Neural progenitor cell (in vitro differentiated cells): ENCODE measurements around the gene EDEM1.

ENCODE experiments used
- EZH2 ChIP-seq: fragments of 200-600 bp; sonication (generic); IDR thresholded peaks from 2 replicates; pipeline ENCODE4 v1.6.1; 2017; ENCODE audit warnings: antibody characterized with exemption, mild to moderate bottlenecking, moderate library complexity
- TF ChIP-seq, protein P1 (sequence below): fragments of 200-600 bp; sonication (generic); IDR thresholded peaks from 2 replicates; pipeline ENCODE4 v1.5.1; 2017; ENCODE audit warnings: antibody characterized with exemption, mild to moderate bottlenecking

GRCh38 chr3:5144316-5144994, 43.1 kb upstream of the EDEM1 start:
- TF ChIP-seq, protein P1, sequence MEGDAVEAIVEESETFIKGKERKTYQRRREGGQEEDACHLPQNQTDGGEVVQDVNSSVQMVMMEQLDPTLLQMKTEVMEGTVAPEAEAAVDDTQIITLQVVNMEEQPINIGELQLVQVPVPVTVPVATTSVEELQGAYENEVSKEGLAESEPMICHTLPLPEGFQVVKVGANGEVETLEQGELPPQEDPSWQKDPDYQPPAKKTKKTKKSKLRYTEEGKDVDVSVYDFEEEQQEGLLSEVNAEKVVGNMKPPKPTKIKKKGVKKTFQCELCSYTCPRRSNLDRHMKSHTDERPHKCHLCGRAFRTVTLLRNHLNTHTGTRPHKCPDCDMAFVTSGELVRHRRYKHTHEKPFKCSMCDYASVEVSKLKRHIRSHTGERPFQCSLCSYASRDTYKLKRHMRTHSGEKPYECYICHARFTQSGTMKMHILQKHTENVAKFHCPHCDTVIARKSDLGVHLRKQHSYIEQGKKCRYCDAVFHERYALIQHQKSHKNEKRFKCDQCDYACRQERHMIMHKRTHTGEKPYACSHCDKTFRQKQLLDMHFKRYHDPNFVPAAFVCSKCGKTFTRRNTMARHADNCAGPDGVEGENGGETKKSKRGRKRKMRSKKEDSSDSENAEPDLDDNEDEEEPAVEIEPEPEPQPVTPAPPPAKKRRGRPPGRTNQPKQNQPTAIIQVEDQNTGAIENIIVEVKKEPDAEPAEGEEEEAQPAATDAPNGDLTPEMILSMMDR: no peak
- TF ChIP-seq EZH2: no peak
